ENCODE measurements around the gene DOCK3. TPM values are rescaled to one million over a fixed set of nuclear protein-coding genes. Genes with fewer than 3 reads are reported as not detected.
"Not testable (repeated sequence)": the region's sequence is repeated elsewhere in the genome, so short reads cannot be mapped to it uniquely, and the experiment has no call there.

DOCK3 gene
- polyA plus RNA-seq, 4 donors, result 1.3 to 1.8 (median 1.6) TPM

DNA sequence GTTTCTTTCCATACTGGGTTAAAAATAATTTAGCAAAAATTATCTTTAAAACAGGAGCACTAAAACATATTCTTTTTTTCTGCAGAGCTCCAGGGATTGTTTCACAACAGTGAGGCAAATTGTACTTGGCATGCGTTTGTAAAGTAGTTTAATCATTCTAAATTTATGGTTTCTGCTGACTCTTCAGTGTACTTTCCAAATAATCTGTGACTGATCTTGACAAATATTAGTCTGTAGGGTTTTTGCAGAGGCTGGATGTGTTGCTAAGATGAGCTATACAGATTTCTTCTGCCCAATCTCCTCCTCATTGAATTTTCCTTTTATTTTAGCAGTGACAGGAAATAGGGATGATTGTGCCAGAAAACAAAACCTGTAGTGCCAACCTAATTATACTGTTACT lies 382.4 kb downstream of the DOCK3 start:
- DNase-seq (ENCODE audit: low read depth in 4 of 4, low spot score in 3 of 4), result no peak

DNA sequence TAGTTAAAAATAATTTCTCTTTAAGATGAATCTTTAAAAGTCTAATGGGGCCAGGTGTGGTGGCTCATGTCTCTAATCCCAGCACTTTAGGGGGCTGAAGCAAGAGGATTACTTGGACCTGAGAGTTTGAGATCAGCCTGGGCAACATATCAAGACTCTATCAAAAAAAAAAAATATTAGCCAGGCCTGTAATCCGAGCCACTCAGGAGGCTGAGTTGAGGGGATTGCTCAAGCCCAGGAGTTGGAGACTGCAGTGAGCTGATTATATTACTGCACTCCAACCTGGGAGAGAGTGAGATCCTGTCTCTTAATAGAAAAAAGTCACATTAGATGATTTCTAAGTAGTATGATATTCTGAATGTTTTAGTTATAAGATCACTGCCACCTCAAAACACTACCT lies 388.3 kb downstream of the DOCK3 start:
- no peak for DNase-seq (ENCODE audit: low read depth in 4 of 4, low spot score in 3 of 4)

DNA sequence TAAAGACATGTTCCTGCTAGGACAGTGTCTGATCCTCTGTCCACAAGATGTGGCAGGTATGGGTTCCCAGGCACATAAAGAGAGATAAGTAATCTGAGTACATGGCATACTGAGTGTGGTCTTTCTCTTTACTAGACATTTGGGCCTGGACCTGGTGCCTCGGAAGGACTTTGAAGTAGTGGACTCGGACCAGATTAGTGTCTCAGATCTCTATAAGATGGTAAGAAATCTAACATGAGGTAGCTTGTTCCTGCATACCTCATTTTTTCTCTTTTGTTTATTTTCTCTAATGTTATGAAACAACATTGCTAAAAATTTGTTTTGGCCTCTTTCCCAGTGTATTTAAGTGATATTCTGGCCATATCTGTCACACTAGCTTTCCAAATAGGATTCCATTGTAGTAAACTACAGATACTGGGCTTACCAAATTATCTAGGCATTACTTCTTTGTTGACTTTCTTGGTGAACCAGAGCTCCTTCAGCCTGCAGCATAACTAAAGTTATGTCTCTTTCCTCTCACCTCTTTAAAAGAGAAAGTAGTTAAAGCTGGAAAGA lies 400.6 kb downstream of the DOCK3 start:
- no peak for DNase-seq (ENCODE audit: low read depth in 4 of 4, low spot score in 3 of 4)

DNA sequence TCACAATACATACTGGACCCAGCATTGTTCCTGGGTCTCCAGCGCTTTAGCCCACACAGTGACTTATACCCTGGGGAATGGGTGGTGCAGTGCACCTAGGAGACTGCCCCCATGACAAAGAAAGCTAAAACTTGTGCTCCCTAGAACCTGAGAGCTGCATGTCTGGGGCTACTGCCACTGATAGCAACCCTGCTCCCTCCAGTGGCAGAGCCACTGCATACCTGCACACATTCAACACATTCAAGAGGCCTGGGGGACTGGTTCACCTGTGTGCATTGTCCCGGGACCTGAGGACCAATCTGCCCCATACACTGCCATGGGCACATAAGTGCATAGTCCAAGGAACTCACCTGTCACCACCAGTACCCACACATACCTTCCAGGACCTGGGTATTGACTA lies 407.6 kb downstream of the DOCK3 start:
- no peak for DNase-seq (ENCODE audit: low read depth in 4 of 4, low spot score in 3 of 4)

DNA sequence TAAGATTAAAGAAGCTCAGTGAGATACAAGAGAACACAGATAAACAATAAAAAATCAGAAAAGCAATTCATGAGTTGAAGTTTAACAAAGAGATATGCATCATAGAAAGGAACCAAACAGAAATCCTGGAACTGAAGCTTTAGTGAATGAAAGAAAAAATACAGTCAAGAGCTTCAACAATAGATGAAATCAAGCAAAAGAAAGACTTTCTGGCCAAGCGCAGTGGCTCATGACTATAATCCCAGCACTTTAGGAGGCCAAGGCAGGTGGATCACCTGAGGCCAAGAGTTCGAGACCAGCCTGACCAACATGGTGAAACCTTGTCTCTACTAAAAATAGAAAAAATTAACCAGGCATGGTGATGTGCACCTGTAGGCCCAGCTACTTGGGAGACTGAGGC lies 408.8 kb downstream of the DOCK3 start:
- DNase-seq (ENCODE audit: low read depth in 4 of 4, low spot score in 3 of 4), result no peak

DNA sequence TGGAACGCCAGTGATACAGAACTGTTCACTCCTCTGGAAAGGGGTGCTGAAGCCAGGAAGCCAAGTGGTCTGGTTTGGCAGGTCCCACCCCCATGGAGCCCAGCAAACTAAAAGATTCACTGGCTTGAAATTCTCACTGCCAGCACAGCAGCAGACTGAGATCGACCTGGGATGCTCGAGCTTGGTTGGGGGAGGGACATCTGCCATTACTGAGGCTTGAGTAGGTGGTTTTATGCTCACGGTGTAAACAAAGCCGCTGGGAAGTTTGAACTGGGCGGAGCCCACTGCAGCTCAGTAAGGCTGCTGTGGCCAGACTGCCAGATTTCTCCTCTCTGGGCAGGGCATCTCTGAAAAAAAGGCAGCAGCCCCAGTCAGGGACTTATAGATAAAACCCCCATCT lies 417.4 kb downstream of the DOCK3 start:
- not testable (repeated sequence) for DNase-seq (ENCODE audit: low read depth in 4 of 4, low spot score in 3 of 4)

DNA sequence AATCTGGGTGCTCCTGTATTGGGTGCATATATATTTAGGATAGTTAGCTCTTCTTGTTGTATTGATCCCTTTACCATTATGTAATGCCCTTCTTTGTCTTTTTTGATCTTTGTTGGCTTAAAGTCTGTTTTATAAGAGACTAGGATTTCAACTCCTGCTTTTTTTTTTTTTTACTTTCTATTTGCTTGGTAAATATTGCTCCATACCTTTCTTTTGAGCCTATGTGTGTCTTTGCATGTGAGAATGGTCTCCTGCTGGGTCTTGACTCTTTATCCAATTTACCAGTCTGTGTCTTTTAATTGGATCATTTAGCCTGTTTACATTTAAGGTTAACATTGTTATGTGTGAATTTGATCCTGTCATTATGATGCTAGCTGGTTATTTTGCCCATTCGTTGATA lies 420.1 kb downstream of the DOCK3 start:
- DNase-seq (ENCODE audit: low read depth in 4 of 4, low spot score in 3 of 4), result not testable (repeated sequence)

DNA sequence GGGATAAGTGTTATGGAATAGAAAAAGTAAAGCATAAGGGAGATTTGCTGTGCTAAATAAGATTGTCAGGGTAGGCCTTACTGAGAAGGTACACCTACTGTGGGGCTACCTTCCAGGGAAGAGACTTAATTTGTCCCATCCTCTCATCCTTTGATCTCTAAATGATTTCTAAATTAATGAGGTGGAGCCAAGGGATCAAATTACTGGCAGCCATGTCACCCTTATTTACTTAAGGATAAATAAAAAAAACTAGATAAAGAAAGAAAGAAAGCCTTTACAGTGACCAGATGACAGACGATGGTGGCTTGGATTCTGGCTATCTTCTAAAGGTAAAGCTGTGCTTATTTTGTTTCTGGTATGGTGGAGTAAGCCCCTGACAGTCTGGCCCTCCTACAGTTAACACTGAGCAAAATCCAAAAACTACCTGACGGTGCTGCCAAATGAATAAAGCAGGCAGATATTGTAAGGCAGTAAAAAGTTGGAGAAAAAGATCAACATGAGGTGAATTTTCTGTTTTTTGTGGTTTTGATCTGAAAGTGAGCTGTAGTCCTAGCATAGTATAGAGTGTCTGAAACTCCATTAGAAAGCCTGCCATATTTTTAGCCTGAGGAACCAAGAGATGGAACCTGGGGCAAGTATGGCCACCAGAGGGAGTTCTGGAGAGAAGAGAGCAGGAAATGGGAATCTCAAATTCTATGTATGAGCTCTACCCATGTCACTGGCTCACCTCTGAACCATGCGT lies 425.2 kb downstream of the DOCK3 start:
- peak in 3 of 4 donors; percentile 8 to 30 (median 16) for DNase-seq (ENCODE audit: low read depth in 4 of 4, low spot score in 3 of 4)

DNA sequence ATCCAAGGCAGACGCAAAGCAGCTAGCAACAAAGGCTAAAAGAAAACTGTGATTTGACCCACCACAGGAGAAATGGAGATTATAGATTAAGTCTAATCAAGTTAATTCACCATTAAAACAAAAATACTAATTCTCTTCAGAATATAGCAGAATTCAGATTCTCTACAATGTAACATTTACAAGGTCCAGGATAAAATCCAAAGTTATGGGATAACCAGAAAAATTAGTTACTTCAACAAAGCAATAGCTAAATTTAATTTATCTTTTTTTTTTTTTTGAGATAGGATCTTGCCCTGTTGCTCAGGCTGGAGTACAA lies 425.8 kb downstream of the DOCK3 start:
- DNase-seq (ENCODE audit: low read depth in 4 of 4, low spot score in 3 of 4), result no peak

DNA sequence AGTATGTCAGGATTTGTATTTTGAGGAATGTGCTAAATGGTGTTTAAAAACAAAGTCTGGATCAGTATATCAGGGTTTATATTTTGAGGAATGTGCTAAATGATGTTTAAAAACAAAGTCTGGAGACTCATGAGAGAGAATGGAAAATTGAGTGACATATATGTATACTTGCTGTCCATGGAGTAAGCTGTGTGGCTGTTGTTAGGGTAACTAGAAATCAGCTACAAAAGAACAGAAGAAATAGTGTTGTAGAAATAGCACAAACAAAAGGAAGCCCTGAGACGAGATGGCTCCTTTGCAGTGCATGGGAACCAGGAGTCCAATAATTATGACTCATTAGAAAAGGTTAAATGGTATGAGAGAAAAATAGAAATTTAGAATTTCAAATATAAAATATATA lies 427.7 kb downstream of the DOCK3 start:
- no peak for DNase-seq (ENCODE audit: low read depth in 4 of 4, low spot score in 3 of 4)

DNA sequence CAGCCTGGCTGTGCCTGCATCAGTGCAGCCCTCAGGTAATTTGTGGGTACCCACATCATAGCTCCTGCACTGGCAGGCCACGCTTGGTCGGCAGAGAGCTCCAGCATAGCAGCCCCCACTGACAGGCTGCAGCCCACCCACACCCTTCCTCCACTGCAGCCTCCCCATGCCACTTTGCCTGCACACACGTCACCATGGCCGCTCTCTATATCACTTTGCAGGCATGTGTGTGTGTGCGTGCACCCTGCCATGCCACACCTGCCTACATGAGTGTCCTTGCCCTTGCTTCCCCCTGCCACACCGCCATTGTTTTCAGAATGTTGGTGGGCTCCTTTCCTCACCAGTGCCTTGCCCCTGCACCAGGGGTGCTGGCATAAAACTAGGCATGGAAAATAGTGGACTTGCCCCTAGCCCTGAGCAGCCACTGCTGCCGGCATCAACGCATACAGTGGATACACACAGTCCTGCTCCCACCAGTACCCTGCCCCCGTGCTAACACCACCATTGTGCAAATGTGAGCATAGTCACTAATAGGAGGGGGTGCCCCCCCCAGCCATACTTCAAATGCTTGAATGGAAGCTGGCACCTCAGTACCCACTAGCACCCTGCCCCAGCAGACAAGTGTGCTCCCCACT lies 431.6 kb downstream of the DOCK3 start:
- DNase-seq (ENCODE audit: low read depth in 4 of 4, low spot score in 3 of 4), result no peak

DNA sequence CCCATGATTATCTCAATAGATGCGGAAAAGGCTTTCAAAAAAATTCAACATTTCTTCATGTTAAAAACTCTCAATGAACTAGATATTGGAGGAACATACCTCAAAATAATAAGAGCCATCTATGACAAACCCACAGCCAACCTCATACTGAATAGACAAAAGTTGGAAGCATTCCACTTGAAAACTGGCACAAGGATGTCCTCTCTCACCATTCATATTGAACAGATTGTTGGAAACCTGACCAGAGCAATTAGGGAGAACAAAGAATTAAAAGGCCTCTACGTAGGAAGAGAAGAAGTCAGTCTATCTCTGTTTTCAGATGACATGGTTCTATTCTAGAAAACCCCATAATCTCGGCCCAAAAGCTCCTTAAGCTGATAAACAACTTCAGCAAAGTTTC lies 435.9 kb downstream of the DOCK3 start:
- DNase-seq (ENCODE audit: low read depth in 4 of 4, low spot score in 3 of 4), result no peak

DNA sequence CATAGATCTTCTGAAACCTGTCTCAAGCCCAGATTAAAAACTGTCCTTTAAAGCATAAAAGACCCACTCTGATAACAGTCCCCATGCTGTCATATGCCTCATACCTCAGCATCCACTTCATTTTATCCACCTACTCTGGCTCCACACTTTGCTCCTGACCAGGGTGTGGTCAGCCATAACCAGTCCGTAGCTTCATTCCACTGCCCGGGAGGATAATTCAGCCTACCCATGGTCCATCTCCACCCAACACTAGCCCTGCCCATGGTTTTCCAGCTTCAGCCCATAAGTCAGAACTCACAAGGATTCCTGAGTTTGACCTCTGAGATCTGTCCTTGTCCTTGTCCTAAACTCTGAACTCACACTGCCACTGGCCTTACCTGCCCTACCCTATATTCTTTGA lies 448.2 kb downstream of the DOCK3 start:
- DNase-seq (ENCODE audit: low read depth in 4 of 4, low spot score in 3 of 4), result no peak

DNA sequence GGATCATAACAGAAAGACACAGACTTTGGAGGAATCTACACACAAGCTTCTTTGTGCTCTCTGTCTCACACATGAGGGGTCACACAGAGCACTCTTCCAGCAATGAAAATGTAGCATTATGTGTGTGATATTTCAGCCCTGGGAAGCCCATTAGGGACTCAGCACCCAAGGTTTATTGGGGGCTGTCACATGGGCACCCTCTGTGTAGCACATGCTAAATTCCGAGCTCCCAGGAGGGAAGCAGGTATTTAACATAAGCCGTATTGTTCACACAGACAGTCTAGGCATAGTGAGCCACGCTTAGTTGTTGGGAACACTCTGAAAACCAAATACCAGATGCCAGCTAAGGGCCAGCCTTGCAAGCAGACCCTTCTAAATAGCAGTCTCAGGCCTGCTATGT lies 448.8 kb downstream of the DOCK3 start:
- no peak for DNase-seq (ENCODE audit: low read depth in 4 of 4, low spot score in 3 of 4)

DNA sequence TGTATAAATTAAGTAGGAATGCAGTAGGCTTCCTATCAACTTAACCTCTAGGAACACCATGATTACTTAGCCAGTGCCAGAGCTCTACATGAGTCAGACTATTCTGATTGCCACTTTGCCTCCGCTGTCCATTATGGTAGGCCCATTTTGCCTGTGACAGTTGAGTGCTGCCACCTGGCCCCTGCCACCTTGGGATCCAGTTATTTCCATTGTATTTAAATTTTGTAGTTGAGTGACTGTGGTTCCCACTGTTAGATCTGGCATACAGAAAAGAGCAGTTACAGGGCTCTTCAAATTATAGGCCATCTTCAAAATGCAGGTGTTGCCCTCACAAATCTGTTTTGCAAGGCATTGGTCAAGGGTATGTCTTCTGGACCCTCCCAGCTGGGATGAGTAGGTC lies 456.9 kb downstream of the DOCK3 start:
- not testable (repeated sequence) for DNase-seq (ENCODE audit: low read depth in 4 of 4, low spot score in 3 of 4)

DNA sequence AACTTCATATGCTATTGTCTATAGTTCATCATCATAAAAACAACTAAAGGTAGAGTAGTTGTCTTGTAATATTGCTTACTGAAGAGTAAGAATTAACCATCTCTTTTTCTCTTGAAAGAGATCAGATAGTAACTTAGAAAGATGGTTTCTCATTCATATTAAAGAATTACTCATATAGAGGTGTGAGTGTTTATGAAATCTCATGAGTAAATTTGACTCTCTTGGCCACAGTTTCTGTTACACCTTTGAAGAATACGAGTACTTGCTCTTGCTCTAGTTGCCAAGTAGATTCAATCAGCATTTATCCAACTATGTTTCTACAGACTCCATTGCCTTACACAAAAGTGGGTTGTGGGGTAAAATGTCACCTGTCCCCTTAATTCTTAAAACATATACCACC lies 463.0 kb downstream of the DOCK3 start:
- DNase-seq (ENCODE audit: low read depth in 4 of 4, low spot score in 3 of 4), result no peak

DNA sequence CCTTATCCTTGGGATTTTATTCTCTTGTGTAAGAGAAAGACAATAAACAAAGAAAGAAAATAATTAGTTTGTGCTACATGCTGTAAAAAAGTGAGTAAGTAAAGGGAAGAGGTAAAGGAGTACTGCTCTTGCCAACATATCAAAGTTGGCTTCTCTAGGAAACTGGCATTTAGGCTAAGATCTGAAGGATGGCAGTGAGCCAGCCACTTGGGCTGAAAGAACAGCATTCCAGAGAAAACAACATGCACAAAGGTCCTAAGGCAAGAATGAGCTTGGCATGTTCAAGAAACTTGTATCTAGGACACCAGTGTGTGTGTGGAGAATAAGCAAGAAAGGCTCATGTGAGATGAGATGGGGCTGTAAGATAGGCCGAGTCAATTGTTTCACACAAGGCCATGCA lies 464.9 kb downstream of the DOCK3 start:
- DNase-seq (ENCODE audit: low read depth in 4 of 4, low spot score in 3 of 4), result no peak

DNA sequence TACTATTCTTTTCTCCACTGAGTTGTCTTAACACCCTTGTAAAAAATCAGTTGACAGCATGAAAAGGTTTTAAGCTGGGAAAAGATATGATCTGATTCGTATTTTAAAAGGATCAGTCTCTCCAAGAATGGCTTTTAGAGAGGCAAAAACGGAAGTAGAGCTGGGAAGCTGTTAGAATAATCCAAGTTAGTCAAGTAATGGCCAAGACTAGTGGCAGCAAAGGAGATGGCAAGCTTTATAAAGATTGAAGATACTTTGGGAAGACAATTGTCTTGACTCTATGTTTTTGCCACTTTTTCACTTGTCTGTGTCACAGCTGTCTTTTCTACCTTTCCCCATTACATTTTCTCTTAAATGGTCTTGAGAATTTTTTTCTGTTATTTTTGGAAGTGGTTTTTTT lies 466.8 kb downstream of the DOCK3 start:
- no peak for DNase-seq (ENCODE audit: low read depth in 4 of 4, low spot score in 3 of 4)

DNA sequence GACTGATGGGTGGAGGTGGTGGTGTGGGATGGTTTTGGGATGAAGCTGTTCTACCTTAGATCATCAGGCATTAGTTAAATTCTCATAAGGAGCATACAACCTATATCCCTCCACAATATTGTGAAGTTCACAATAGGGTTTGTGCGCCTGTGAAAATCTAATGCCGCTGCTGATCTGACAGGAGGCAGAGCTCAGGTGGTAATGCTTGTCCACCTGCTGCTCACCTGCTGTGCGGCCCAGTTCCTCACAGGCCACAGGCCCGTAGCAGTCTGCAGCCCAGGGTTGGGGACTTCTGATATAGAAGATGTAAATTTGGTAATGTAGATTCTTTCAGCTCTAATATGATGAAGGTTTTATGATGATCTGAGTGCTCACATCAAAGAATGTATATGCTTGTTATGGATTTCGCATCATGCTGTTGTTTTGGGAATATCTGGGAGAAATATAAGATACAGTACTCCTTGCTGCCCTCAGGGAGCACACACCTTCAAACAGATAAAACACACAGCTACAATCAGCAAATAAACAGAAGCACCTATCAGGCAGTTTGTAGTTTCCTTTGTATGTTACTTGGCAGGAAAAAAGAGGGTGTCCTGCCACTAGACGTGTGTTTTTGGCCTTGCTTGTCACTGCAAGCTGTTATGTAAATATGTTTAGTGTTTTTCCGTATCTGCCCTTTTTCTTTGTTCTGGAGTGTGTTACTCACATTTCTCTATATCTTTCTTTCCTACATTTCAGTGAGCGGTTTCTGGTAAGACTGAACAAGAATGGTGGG lies 471.3 kb downstream of the DOCK3 start:
- no peak for DNase-seq (ENCODE audit: low read depth in 4 of 4, low spot score in 3 of 4)

DNA sequence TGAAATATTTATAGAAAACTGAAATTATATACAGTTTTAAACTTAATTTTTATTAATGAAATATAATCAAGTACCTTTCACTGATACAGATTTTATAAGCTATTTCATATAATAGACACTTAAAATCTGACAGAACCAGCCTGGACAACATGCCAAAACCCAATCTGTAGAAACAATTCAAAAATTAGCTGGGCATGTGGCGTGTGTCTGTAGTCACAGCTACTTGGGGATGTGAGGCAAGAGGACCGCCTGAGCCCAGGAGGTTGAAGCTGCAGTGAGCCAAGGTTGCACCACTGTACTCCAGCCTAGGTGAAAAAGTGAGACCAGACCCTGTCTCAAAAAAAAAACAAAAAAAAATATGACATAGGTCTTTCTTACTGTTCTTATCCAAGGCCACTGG lies 472.1 kb downstream of the DOCK3 start:
- no peak for DNase-seq (ENCODE audit: low read depth in 4 of 4, low spot score in 3 of 4)

DNA sequence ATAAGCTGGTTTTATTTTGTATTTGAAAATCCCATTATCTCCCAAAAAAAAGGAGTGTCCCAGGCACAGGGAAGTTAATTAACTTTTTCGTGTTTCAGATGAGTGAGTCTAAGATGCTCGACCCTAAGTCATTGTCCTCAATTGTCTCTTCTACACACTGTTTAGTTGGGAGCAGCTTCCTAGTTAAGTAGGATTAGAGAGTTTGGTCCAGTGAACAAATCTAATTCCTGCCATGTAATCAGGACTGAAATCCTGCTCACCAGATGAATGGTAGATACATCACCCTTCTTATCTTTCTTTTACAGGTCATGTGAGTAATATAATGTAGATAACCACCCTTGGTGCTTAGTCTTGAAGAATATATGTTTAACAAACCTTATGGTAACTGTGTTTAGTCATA lies 481.4 kb downstream of the DOCK3 start:
- DNase-seq (ENCODE audit: low read depth in 4 of 4, low spot score in 3 of 4), result no peak

DNA sequence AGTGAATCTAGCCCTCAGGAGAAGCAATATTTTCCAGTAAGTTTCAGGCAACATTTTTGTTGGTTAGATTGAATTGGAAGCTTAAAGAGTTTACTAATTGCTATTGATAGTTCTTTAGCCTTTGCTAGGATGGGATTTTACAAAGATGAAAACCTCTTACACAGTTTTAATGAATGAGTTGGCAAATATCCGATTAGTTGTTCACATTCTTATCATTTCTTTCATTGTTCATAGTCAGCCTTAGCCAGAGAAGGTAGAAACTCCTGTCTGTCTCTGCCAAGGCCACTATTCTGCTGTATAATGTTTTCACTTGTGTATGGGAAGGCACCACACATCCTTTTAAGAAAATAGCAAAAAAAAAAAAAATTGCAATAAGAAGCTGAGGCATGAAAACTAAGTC lies 488.3 kb downstream of the DOCK3 start:
- no peak for DNase-seq (ENCODE audit: low read depth in 4 of 4, low spot score in 3 of 4)
